Fibroblast of lung (primary cell): ENCODE results near the gene BCAS1.

Source experiments
- EZH2 ChIP-seq: IDR thresholded peaks from 2 replicates; pipeline ENCODE4 v1.5.1; 2012; ENCODE audit warnings: low read length, control low read depth, mild to moderate bottlenecking; ENCODE audit errors: missing control alignments
- TF ChIP-seq, protein P1 (sequence below), 2 donors: IDR thresholded peaks in 1 of 2; conservative IDR thresholded peaks in 1 of 2; 1 replicate in 1 of 2; 2 replicates in 1 of 2; pipeline ENCODE4 v1.5.1; 2011 to 2012; ENCODE audit warnings: low read length in 2 of 2, control low read depth in 1 of 2, inconsistent platforms in 1 of 2, low read depth in 1 of 2, mild to moderate bottlenecking in 1 of 2

DNA sequence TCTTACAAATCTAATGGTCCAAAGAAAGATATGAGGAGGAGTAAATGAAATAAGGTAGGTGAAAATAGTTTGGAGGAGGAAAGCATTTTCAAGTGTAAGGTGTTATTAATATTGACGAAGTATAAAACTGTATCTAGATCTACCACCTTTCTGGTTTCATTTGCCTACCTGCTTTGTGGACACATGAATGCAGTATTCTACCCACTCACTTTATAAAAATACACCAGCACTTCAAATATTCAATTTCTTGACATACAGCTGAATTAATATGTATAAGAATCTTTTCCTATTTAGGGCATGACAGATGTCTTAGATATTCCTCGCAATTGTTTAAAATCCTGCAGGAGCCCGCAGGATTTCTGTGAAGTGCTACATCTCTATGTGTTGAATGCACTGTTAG lies 108.0 kb downstream of the BCAS1 start:
- TF ChIP-seq, protein P1, sequence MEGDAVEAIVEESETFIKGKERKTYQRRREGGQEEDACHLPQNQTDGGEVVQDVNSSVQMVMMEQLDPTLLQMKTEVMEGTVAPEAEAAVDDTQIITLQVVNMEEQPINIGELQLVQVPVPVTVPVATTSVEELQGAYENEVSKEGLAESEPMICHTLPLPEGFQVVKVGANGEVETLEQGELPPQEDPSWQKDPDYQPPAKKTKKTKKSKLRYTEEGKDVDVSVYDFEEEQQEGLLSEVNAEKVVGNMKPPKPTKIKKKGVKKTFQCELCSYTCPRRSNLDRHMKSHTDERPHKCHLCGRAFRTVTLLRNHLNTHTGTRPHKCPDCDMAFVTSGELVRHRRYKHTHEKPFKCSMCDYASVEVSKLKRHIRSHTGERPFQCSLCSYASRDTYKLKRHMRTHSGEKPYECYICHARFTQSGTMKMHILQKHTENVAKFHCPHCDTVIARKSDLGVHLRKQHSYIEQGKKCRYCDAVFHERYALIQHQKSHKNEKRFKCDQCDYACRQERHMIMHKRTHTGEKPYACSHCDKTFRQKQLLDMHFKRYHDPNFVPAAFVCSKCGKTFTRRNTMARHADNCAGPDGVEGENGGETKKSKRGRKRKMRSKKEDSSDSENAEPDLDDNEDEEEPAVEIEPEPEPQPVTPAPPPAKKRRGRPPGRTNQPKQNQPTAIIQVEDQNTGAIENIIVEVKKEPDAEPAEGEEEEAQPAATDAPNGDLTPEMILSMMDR (conservative IDR thresholded peaks at IDR 0.05 in 1 of 2, IDR thresholded peaks at IDR 0.05 in 1 of 2; ENCODE audit: low read depth in 1 of 2, low read length in 2 of 2): no peak
- TF ChIP-seq EZH2: no peak
